A673 (cell line): ENCODE data around the gene ZMAT5.

Source experiments
- CTCF ChIP-seq: fragments of 300-800, 200-600 bp; sonication (generic); conservative IDR thresholded peaks from 2 replicates; pipeline ENCODE4 v1.5.1; 2017; ENCODE audit warnings: low read depth, mild to moderate bottlenecking, antibody characterized with exemption, low read length, moderate library complexity, mixed read lengths
- EZH2 ChIP-seq: fragments of 200-600 bp; sonication (generic); IDR thresholded peaks from 2 replicates; pipeline ENCODE4 v1.6.1; 2017; ENCODE audit warnings: borderline replicate concordance, low read depth, mild to moderate bottlenecking, mixed read lengths, antibody characterized with exemption, low read length; ENCODE audit not compliant: poor library complexity, severe bottlenecking

- TF ChIP-seq CTCF, result no peak
- TF ChIP-seq EZH2, result no peak
Measured at GRCh38 chr22:29712119-29712518, 54.7 kb downstream of the ZMAT5 start.
